Cardiac muscle cell (in vitro differentiated cells and primary cell): ENCODE measurements around the gene SMARCD3. TPM values are rescaled to one million over a fixed set of nuclear protein-coding genes. Genes with fewer than 3 reads are reported as not detected.
A peak's percentile ranks its signal among the peaks of the same experiment; 100 is the strongest.

Source experiments
- DNase-seq, 2 donors: peaks; one replicate each; pipeline versions ENCODE4 v3.0.0 to v3.0.0-alpha.2; 2010 to 2017; ENCODE audit warnings: low read depth in 1 of 2, low spot score in 1 of 2
- H3K27ac ChIP-seq: fragments of 200-600 bp; sonication (generic); 2 replicates; pipeline ENCODE4 v1.5.1; 2016
- H3K27me3 ChIP-seq: fragments of 200-600 bp; sonication (generic); 2 replicates; pipeline ENCODE4 v1.6.0; 2016; ENCODE audit warnings: control low read depth
- H3K36me3 ChIP-seq: fragments of 200-600 bp; sonication (generic); 2 replicates; pipeline ENCODE4 v1.5.1; 2016; ENCODE audit warnings: control low read depth
- H3K4me1 ChIP-seq: fragments of 200-600 bp; sonication (generic); 2 replicates; pipeline ENCODE4 v1.8.1; 2017; ENCODE audit warnings: low read depth, mild to moderate bottlenecking, mixed run types
- H3K4me3 ChIP-seq: fragments of 200-600 bp; sonication (generic); 2 replicates; pipeline ENCODE4 v1.5.1; 2016; ENCODE audit warnings: mild to moderate bottlenecking
- H3K9me3 ChIP-seq: fragments of 200-600 bp; sonication (generic); 2 replicates; pipeline ENCODE4 v1.5.1; 2017; ENCODE audit warnings: low read depth, mild to moderate bottlenecking, control low read depth
- CTCF ChIP-seq: IDR thresholded peaks from 2 replicates; pipeline ENCODE4 v1.5.1; 2012; ENCODE audit warnings: low read depth, mild to moderate bottlenecking, low read length
- polyA plus RNA-seq: library from polyadenylated mRNA; unstranded; fragments of >200 nt; fragmentation: Nextera tagmentation; extraction: Ambion mirVana; gene quantifications from 2 replicates; pipeline ENCODE4 v1.2.1, GENCODE V29; 2016
- total RNA-seq: library from RNA; depleted of rRNA; stranded (reverse); fragments of >200 nt; gene quantifications from 2 replicates; pipeline ENCODE4 v1.2.3, GENCODE V29; 2016

SMARCD3 gene
- total and polyA plus RNA-seq, 2 experiments from 2014 or later, result 180 to 237 TPM

GRCh38 chr7:151271699-151272355 is 23.3 kb upstream of the SMARCD3 start:
- Histone ChIP-seq H3K4me3 (no peak overlapping the region), H3K27ac (no peak overlapping the region), H3K27me3 (no peaks in the 10 kb centered on the region), H3K4me1 (no peaks in the 10 kb centered on the region), H3K9me3 (no peaks in the 10 kb centered on the region), H3K36me3 (no peaks in the 10 kb centered on the region)
- peak in 1 of 2 donors; percentile 86 for DNase-seq
- no peak for TF ChIP-seq CTCF

GRCh38 chr7:151269511-151269910 is 21.0 kb upstream of the SMARCD3 start:
- no peaks in the 10 kb centered on the region for H3K27me3 ChIP-seq
- no peaks in the 10 kb centered on the region for H3K9me3 ChIP-seq
- no peaks in the 10 kb centered on the region for H3K4me1 ChIP-seq
- no peak overlapping the region for H3K27ac ChIP-seq
- H3K4me3 ChIP-seq, result no peak overlapping the region
- no peak for DNase-seq
- TF ChIP-seq CTCF, result no peak
- H3K36me3 ChIP-seq, result no peaks in the 10 kb centered on the region

- H3K4me3 ChIP-seq, result no peak overlapping the region
- no peak for DNase-seq
- H3K9me3 ChIP-seq, result no peaks in the 10 kb centered on the region
- H3K36me3 ChIP-seq, result no peaks in the 10 kb centered on the region
- H3K27me3 ChIP-seq, result no peaks in the 10 kb centered on the region
- TF ChIP-seq CTCF, result no peak
- H3K4me1 ChIP-seq, result no peaks in the 10 kb centered on the region
- no peak overlapping the region for H3K27ac ChIP-seq
These were observed 16.9 kb upstream of the SMARCD3 start for GRCh38 chr7:151265351-151265931.

GRCh38 chr7:151264615-151265014 is 16.1 kb upstream of the SMARCD3 start:
- no peak for DNase-seq
- Histone ChIP-seq H3K4me1 (no peaks in the 10 kb centered on the region), H3K27me3 (no peaks in the 10 kb centered on the region), H3K36me3 (no peaks in the 10 kb centered on the region), H3K4me3 (no peak overlapping the region), H3K9me3 (no peaks in the 10 kb centered on the region), H3K27ac (no peak overlapping the region)
- no peak for TF ChIP-seq CTCF

- no peak overlapping the region for H3K27ac ChIP-seq
- H3K4me3 ChIP-seq, result no peak overlapping the region
- no peaks in the 10 kb centered on the region for H3K9me3 ChIP-seq
- no peaks in the 10 kb centered on the region for H3K36me3 ChIP-seq
- H3K4me1 ChIP-seq, result no peaks in the 10 kb centered on the region
- peak in 1 of 2 donors; percentile 52 for DNase-seq
- TF ChIP-seq CTCF, result no peak
- no peaks in the 10 kb centered on the region for H3K27me3 ChIP-seq
These were observed 13.0 kb upstream of the SMARCD3 start for GRCh38 chr7:151261529-151261928.
